Neural cell (in vitro differentiated cells): Measurements from ENCODE around the gene ARHGEF25. TPM values are rescaled to one million over a fixed set of nuclear protein-coding genes. Genes with fewer than 3 reads are reported as not detected.

Experiments used
- H2AFZ ChIP-seq: fragments of 200-600, 300-800 bp; sonication (generic), shearing (Covaris generic); 2 replicates; pipeline ENCODE4 v1.6.0; 2014; ENCODE audit warnings: low read depth, mild to moderate bottlenecking, antibody characterized with exemption, low read length, moderate library complexity
- H3F3A ChIP-seq: fragments of 200-600 bp; shearing (Covaris generic); 2 replicates; pipeline ENCODE4 v1.6.1; 2016; ENCODE audit warnings: mild to moderate bottlenecking, moderate library complexity, mixed read lengths, antibody characterized with exemption, low read length; ENCODE audit not compliant: insufficient read depth, poor library complexity, severe bottlenecking
- H3K27ac ChIP-seq: fragments of 200-600, 300-800 bp; sonication (generic), shearing (Covaris generic); 2 replicates; pipeline ENCODE4 v1.5.1; 2014; ENCODE audit warnings: mild to moderate bottlenecking, low read length, moderate library complexity
- H3K27me3 ChIP-seq: fragments of 300-800, 200-600 bp; sonication (generic), shearing (Covaris generic); 2 replicates; pipeline ENCODE4 v1.6.0; 2014; ENCODE audit warnings: mild to moderate bottlenecking, low read depth, low read length, moderate library complexity; ENCODE audit not compliant: insufficient read depth
- H3K36me3 ChIP-seq: fragments of 300-800, 200-600 bp; sonication (generic), shearing (Covaris generic); 2 replicates; pipeline ENCODE4 v1.5.1; 2014; ENCODE audit warnings: mild to moderate bottlenecking, antibody characterized with exemption, low read length, moderate library complexity; ENCODE audit not compliant: insufficient read depth
- H3K4me2 ChIP-seq: fragments of 300-800, 200-600 bp; sonication (generic), shearing (Covaris generic); 2 replicates; pipeline ENCODE4 v1.6.0; 2014; ENCODE audit warnings: mild to moderate bottlenecking, low read length
- H3K4me3 ChIP-seq: fragments of 300-800, 200-600 bp; sonication (generic), shearing (Covaris generic); 2 replicates; pipeline ENCODE4 v1.5.1; 2014; ENCODE audit warnings: mild to moderate bottlenecking, low read length, moderate library complexity
- H3K79me2 ChIP-seq: fragments of 200-600 bp; shearing (Covaris generic); replicated peaks from 2 replicates; pipeline ENCODE4 v1.6.0; 2014; ENCODE audit warnings: mild to moderate bottlenecking, low read length, moderate library complexity; ENCODE audit not compliant: insufficient read depth
- H3K9ac ChIP-seq: fragments of 300-800, 200-600 bp; sonication (generic), shearing (Covaris generic); 2 replicates; pipeline ENCODE4 v1.6.1; 2016; ENCODE audit warnings: mild to moderate bottlenecking, low read length, mixed read lengths
- H3K9me2 ChIP-seq: fragments of 200-600 bp; shearing (Covaris generic); 2 replicates; pipeline ENCODE4 v1.6.1; 2016; ENCODE audit warnings: mild to moderate bottlenecking, low read length, mixed read lengths; ENCODE audit not compliant: insufficient read depth
- H3K9me3 ChIP-seq: fragments of 200-600, 300-800 bp; sonication (generic), shearing (Covaris generic); 2 replicates; pipeline ENCODE4 v1.6.1; 2016; ENCODE audit warnings: mild to moderate bottlenecking, mixed run types, low read length, moderate library complexity, mixed read lengths
- H4K20me1 ChIP-seq: fragments of 200-600 bp; shearing (Covaris generic); 2 replicates; pipeline ENCODE4 v1.6.1; 2016; ENCODE audit warnings: mild to moderate bottlenecking, mixed run types; ENCODE audit not compliant: insufficient read depth
- CTCF ChIP-seq: fragments of 450-650 bp; IDR thresholded peaks from 2 replicates; pipeline ENCODE4 v1.5.1; 2014; ENCODE audit warnings: antibody characterized with exemption, mild to moderate bottlenecking, moderate library complexity; ENCODE audit not compliant: poor library complexity, severe bottlenecking
- EP300 ChIP-seq: fragments of 450-650 bp; conservative IDR thresholded peaks from 2 replicates; pipeline ENCODE4 v1.6.1; 2014; ENCODE audit warnings: antibody characterized with exemption, mild to moderate bottlenecking, moderate library complexity; ENCODE audit not compliant: poor library complexity, severe bottlenecking
- EZH2 ChIP-seq: fragments of 200-600, 300-800 bp; shearing (Covaris generic), sonication (generic); IDR thresholded peaks from 2 replicates; pipeline ENCODE4 v1.6.1; 2014; ENCODE audit warnings: antibody characterized with exemption, low read length, borderline replicate concordance, mild to moderate bottlenecking; ENCODE audit not compliant: insufficient read depth, poor library complexity, severe bottlenecking
- MXI1 ChIP-seq: fragments of 450-650 bp; conservative IDR thresholded peaks from 2 replicates; pipeline ENCODE4 v1.6.1; 2014; ENCODE audit warnings: antibody characterized with exemption, mild to moderate bottlenecking; ENCODE audit not compliant: poor library complexity, severe bottlenecking
- POLR2AphosphoS5 ChIP-seq: IDR thresholded peaks from 2 replicates; pipeline ENCODE4 v1.6.1; 2012
- RAD21 ChIP-seq: fragments of 450-650 bp; conservative IDR thresholded peaks from 2 replicates; pipeline ENCODE4 v1.6.1; 2014; ENCODE audit warnings: antibody characterized with exemption, mild to moderate bottlenecking, moderate library complexity
- REST ChIP-seq: IDR thresholded peaks from 2 replicates; pipeline ENCODE4 v1.6.1; 2012; ENCODE audit warnings: borderline replicate concordance
- SMC3 ChIP-seq: fragments of 450-650 bp; conservative IDR thresholded peaks from 2 replicates; pipeline ENCODE4 v1.6.1; 2014; ENCODE audit warnings: antibody characterized with exemption, mild to moderate bottlenecking, moderate library complexity; ENCODE audit not compliant: poor library complexity
- TAF1 ChIP-seq: IDR thresholded peaks from 2 replicates; pipeline ENCODE4 v1.6.1; 2012; ENCODE audit warnings: low read depth
- polyA plus RNA-seq: library from polyadenylated mRNA; depleted of rRNA; stranded (reverse); fragments of >200 nt; gene quantifications from 2 replicates; pipeline ENCODE4 v1.2.3, GENCODE V29; 2014

ARHGEF25 gene
- polyA plus RNA-seq, 1 donor from 2014 or later: 12.9 TPM

- TF ChIP-seq REST: no peak
These were observed 31.4 kb upstream of the ARHGEF25 start (continued) for GRCh38 chr12:57579677-57580465.

- no peaks in the 10 kb centered on the region for H3F3A ChIP-seq
- no peak overlapping the region for H3K4me2 ChIP-seq
- TF ChIP-seq SMC3: no peak
- no peak for TF ChIP-seq MXI1
- no peak for TF ChIP-seq EZH2
- no peak for TF ChIP-seq RAD21
- TF ChIP-seq REST: no peak
- TF ChIP-seq TAF1: no peak
- TF ChIP-seq POLR2AphosphoS5: no peak
- TF ChIP-seq CTCF: no peak
- TF ChIP-seq EP300: no peak
- H3K79me2 ChIP-seq: no peaks in the 10 kb centered on the region
- H3K9me3 ChIP-seq: no peaks in the 10 kb centered on the region
- H3K27ac ChIP-seq: no peak overlapping the region
- no peak overlapping the region for H3K4me3 ChIP-seq
- no peak overlapping the region for H3K9ac ChIP-seq
- H3K9me2 ChIP-seq: no peaks in the 10 kb centered on the region
- H2AFZ ChIP-seq: no peak overlapping the region
- no peaks in the 10 kb centered on the region for H3K27me3 ChIP-seq
- H3K36me3 ChIP-seq: peaks cover 20% of the 10 kb centered on the region
- H4K20me1 ChIP-seq: no peaks in the 10 kb centered on the region
These were observed 30.8 kb upstream of the ARHGEF25 start for GRCh38 chr12:57580466-57580795.
